Measurements from ENCODE around the gene FHOD3.

DNA sequence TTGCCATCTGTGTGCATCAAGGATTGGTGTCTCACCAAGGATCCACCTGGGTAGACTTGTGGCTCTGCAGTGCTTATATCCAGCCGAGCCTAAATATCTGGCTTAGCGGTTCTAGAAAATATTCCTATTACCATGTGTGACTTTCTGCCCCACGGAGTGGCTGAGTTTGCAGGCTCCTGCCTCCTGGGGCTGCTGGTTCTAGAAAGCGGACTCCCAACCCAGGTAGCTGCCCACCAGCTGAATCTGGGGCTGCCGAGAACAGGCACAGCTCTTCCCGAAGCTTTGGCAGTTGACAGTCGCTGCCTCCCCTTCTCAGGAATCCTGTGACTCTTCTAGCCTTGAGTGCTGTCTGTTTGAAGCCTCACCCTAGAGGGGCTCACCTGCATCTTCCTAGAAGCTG, 426.7 kb downstream of the FHOD3 start:
- TF ChIP-seq, protein P1, sequence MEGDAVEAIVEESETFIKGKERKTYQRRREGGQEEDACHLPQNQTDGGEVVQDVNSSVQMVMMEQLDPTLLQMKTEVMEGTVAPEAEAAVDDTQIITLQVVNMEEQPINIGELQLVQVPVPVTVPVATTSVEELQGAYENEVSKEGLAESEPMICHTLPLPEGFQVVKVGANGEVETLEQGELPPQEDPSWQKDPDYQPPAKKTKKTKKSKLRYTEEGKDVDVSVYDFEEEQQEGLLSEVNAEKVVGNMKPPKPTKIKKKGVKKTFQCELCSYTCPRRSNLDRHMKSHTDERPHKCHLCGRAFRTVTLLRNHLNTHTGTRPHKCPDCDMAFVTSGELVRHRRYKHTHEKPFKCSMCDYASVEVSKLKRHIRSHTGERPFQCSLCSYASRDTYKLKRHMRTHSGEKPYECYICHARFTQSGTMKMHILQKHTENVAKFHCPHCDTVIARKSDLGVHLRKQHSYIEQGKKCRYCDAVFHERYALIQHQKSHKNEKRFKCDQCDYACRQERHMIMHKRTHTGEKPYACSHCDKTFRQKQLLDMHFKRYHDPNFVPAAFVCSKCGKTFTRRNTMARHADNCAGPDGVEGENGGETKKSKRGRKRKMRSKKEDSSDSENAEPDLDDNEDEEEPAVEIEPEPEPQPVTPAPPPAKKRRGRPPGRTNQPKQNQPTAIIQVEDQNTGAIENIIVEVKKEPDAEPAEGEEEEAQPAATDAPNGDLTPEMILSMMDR (IDR thresholded peaks at IDR 0.05), result no peak
- no peak for TF ChIP-seq POLR2A (IDR thresholded peaks at IDR 0.05; ENCODE audit: low read depth)
- no peak for TF ChIP-seq EP300 (IDR thresholded peaks at IDR 0.05)
- no peak for TF ChIP-seq POLR2AphosphoS5 (IDR thresholded peaks at IDR 0.05)

Data from esophagus muscularis mucosa (tissue), 4 donors.